Measurements from ENCODE around the gene AVL9.

- TF ChIP-seq BHLHE40 (IDR thresholded peaks at IDR 0.05; ENCODE audit: borderline replicate concordance) (no peak), SP1 (IDR thresholded peaks at IDR 0.05) (no peak), FOXA1 (IDR thresholded peaks at IDR 0.05) (no peak)
Observed at GRCh38 chr7:32495298-32496051, at the start of gene AVL9.

All from HEK293T (cell line).